ENCODE data around the gene DIPK1A.

DIPK1A gene

GRCh38 chr1:92832537-92833114 lies 128.6 kb downstream of the DIPK1A start:
- H3K27ac Mint-ChIP-seq, result peak overlapping the region; percentile 99
- peak overlapping the region; percentile 99 for H3K4me3 Mint-ChIP-seq
- H3K36me3 Mint-ChIP-seq (ENCODE audit: low read depth), result peaks cover 58% of the 10 kb centered on the region
- DNase-seq (ENCODE audit: low spot score), result no peak
- no peaks in the 10 kb centered on the region for H3K27me3 Mint-ChIP-seq (ENCODE audit: low read depth)
- peaks cover 45% of the 10 kb centered on the region for H3K4me1 Mint-ChIP-seq (ENCODE audit: low read depth)
- H3K9me3 Mint-ChIP-seq, result no peaks in the 10 kb centered on the region

GRCh38 chr1:92831762-92832536 lies 129.3 kb downstream of the DIPK1A start, which contains the start of gene RPL5:
TSS of gene RPL5 (plus strand) at chr1:92832040. CDS start at chr1:92832115, 75 bp downstream.
- peak within 1 kb of the TSS; percentile 99 for H3K4me3 Mint-ChIP-seq

DNA sequence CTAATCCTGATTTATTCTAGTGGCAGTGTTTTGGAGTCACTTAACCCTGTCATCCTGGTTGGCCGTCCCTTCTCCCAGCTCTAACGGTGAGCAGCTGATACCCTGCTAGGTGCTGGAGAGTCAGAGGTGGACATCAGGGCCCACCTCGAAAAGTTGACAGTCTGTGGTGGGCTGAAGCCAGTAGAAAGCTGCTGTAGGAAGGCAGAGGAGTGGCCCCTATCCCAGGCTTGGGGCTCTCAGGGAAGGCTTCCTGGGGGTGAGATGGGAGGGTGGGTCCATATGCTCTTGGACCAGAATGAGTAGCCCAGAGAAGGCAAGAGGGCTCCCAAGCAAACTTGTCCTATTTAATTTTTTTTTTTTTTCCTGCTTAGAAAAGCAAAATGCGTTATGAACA lies 129.9 kb downstream of the DIPK1A start:
- Mint-ChIP-seq H3K4me3 (peak overlapping the region; percentile 99), H3K27ac (peak overlapping the region; percentile 99), H3K9me3 (no peaks in the 10 kb centered on the region), H3K36me3 (ENCODE audit: low read depth) (peaks cover 46% of the 10 kb centered on the region), H3K4me1 (ENCODE audit: low read depth) (peaks cover 33% of the 10 kb centered on the region), H3K27me3 (ENCODE audit: low read depth) (no peaks in the 10 kb centered on the region)
- no peak for DNase-seq (ENCODE audit: low spot score)

More at GRCh38 chr1:92831762-92832536, 129.3 kb downstream of the DIPK1A start, which contains the start of gene RPL5:
- Mint-ChIP-seq H3K27me3 (ENCODE audit: low read depth) (no peaks in the 10 kb centered on the region), H3K4me1 (ENCODE audit: low read depth) (peaks cover 38% of the 10 kb centered on the region), H3K36me3 (ENCODE audit: low read depth) (peaks cover 51% of the 10 kb centered on the region), H3K27ac (peak within 1 kb of the TSS; percentile 99), H3K9me3 (no peaks in the 10 kb centered on the region)
- peak; percentile 98 for DNase-seq (ENCODE audit: low spot score)

GRCh38 chr1:92826792-92827191 lies 134.5 kb downstream of the DIPK1A start:
- Mint-ChIP-seq H3K36me3 (ENCODE audit: low read depth) (peaks cover under 1% of the 10 kb centered on the region), H3K4me1 (ENCODE audit: low read depth) (peaks cover 3% of the 10 kb centered on the region), H3K9me3 (no peaks in the 10 kb centered on the region), H3K4me3 (no peak overlapping the region), H3K27me3 (ENCODE audit: low read depth) (no peaks in the 10 kb centered on the region), H3K27ac (no peak overlapping the region)
- DNase-seq (ENCODE audit: low spot score), result no peak

DNA sequence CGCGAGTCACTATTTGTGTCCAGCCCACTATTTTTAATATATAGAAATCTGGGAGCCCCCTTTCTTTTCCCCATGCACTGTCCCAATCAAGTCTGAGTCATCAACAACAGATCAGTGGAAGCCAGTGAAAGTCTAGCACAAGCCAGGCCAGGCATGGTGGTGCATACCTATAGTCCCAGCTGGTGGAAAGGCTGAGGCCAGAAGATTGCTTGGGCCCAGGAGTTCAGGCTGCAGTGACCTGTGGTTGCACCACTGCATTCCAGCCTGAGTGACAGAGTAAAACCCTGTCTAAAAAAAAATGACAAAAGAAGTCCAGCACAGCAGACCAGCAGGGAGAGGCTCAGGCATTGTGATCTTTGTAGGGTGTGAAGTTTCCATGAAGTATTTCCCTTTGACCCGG lies 138.4 kb downstream of the DIPK1A start:
- H3K27me3 Mint-ChIP-seq (ENCODE audit: low read depth), result peaks cover 12% of the 10 kb centered on the region
- no peaks in the 10 kb centered on the region for H3K36me3 Mint-ChIP-seq (ENCODE audit: low read depth)
- H3K4me1 Mint-ChIP-seq (ENCODE audit: low read depth), result peaks cover 4% of the 10 kb centered on the region
- no peaks in the 10 kb centered on the region for H3K9me3 Mint-ChIP-seq
- H3K4me3 Mint-ChIP-seq, result no peak overlapping the region
- DNase-seq (ENCODE audit: low spot score), result no peak
- H3K27ac Mint-ChIP-seq, result no peak overlapping the region

GRCh38 chr1:92820551-92820950 lies 140.7 kb downstream of the DIPK1A start:
- Mint-ChIP-seq H3K4me1 (ENCODE audit: low read depth) (peaks cover 4% of the 10 kb centered on the region), H3K27me3 (ENCODE audit: low read depth) (peaks cover 23% of the 10 kb centered on the region), H3K9me3 (no peaks in the 10 kb centered on the region), H3K36me3 (ENCODE audit: low read depth) (no peaks in the 10 kb centered on the region), H3K27ac (no peak overlapping the region), H3K4me3 (no peak overlapping the region)
- no peak for DNase-seq (ENCODE audit: low spot score)

DNA sequence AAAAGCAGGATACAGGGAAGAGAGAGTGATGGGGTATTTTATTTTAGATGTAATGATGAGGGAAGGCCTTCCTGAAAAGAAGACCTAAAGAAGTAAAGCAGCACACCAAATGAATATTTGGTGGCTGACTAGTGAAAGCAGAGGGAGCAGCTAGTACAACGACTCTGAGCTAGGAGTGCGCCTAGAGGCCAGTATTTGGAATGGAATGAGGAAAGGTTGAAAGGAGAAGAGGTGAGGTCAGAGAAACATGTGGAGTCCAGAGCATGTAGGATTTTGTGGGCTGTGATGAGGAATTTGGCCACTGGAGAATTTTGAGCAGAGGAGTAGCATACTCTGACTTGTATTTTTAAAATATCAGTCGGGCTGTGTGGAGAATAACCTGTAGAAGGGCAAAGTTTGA lies 141.2 kb downstream of the DIPK1A start:
- Mint-ChIP-seq H3K27me3 (ENCODE audit: low read depth) (peaks cover 23% of the 10 kb centered on the region), H3K4me3 (no peak overlapping the region), H3K36me3 (ENCODE audit: low read depth) (no peaks in the 10 kb centered on the region), H3K9me3 (no peaks in the 10 kb centered on the region), H3K4me1 (ENCODE audit: low read depth) (peaks cover 4% of the 10 kb centered on the region), H3K27ac (no peak overlapping the region)
- DNase-seq (ENCODE audit: low spot score), result no peak

GRCh38 chr1:92817986-92818764 lies 143.1 kb downstream of the DIPK1A start:
- Mint-ChIP-seq H3K4me3 (no peak overlapping the region), H3K27me3 (ENCODE audit: low read depth) (peaks cover 36% of the 10 kb centered on the region), H3K27ac (no peak overlapping the region), H3K9me3 (no peaks in the 10 kb centered on the region), H3K36me3 (ENCODE audit: low read depth) (no peaks in the 10 kb centered on the region), H3K4me1 (ENCODE audit: low read depth) (peaks cover 4% of the 10 kb centered on the region)
- DNase-seq (ENCODE audit: low spot score), result no peak

DNA sequence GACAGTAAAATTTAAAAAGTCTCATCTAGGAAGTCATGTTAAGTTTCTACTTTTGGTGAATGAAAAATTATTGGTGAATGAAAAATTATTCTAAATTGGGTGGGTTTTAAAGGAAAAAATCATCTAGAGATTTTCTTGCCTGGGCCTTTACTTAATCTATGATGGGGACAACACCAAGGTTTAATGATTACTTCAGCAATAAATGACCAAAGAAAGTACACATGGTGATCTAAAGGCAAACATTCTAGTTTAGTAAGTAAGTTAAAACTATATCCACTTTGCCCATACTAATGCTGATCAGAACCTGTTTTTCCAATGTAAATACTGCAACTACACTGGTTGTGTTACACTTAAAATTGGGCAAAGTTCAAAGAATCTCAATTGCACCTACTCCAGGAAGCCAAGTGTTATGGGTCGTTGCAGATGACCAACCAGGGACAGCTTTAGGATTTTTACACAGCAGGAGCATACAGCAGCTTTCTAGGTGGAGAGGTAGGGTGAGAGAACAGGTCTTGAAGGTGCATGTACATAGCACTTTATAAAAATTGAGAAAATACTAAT lies 144.0 kb downstream of the DIPK1A start:
- Mint-ChIP-seq H3K4me1 (ENCODE audit: low read depth) (peaks cover 4% of the 10 kb centered on the region), H3K27me3 (ENCODE audit: low read depth) (peaks cover 44% of the 10 kb centered on the region), H3K4me3 (no peak overlapping the region), H3K27ac (no peak overlapping the region), H3K9me3 (no peaks in the 10 kb centered on the region), H3K36me3 (ENCODE audit: low read depth) (no peaks in the 10 kb centered on the region)
- no peak for DNase-seq (ENCODE audit: low spot score)

DNA sequence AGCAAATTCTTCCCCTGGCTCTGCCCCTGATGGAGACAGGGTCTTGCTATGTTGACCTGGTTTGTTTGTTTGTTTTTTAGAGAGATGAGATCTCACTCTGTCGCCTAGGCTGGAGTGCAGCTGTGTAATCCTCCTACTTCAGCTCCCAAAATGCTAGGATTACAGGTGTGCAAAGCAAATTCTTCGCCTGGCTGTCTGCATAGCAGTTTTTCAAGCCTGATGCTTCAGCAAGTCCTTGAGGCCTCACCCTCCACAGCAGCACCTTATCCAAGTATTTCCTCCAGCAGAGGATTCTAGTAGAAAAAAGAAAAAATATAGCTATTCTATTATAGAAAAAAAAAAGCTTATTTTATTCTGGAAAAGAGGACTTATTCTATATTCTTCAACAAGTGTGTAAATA lies 144.5 kb downstream of the DIPK1A start:
- no peak overlapping the region for H3K27ac Mint-ChIP-seq
- DNase-seq (ENCODE audit: low spot score), result no peak
- H3K4me3 Mint-ChIP-seq, result no peak overlapping the region
- H3K4me1 Mint-ChIP-seq (ENCODE audit: low read depth), result peaks cover 4% of the 10 kb centered on the region
- H3K36me3 Mint-ChIP-seq (ENCODE audit: low read depth), result no peaks in the 10 kb centered on the region
- H3K27me3 Mint-ChIP-seq (ENCODE audit: low read depth), result peaks cover 47% of the 10 kb centered on the region
- H3K9me3 Mint-ChIP-seq, result no peaks in the 10 kb centered on the region

- DNase-seq (ENCODE audit: low spot score), result no peak
- Mint-ChIP-seq H3K36me3 (ENCODE audit: low read depth) (no peaks in the 10 kb centered on the region), H3K9me3 (no peaks in the 10 kb centered on the region), H3K27me3 (ENCODE audit: low read depth) (peaks cover 37% of the 10 kb centered on the region), H3K27ac (no peak overlapping the region), H3K4me1 (ENCODE audit: low read depth) (peaks cover 4% of the 10 kb centered on the region), H3K4me3 (no peak overlapping the region)
These were observed 152.9 kb downstream of the DIPK1A start for GRCh38 chr1:92808381-92808780.

- H3K9me3 Mint-ChIP-seq, result no peaks in the 10 kb centered on the region
- DNase-seq (ENCODE audit: low spot score), result no peak
- H3K27ac Mint-ChIP-seq, result no peak overlapping the region
- peaks cover 4% of the 10 kb centered on the region for H3K4me1 Mint-ChIP-seq (ENCODE audit: low read depth)
- H3K36me3 Mint-ChIP-seq (ENCODE audit: low read depth), result no peaks in the 10 kb centered on the region
- H3K4me3 Mint-ChIP-seq, result no peak overlapping the region
- H3K27me3 Mint-ChIP-seq (ENCODE audit: low read depth), result peaks cover 20% of the 10 kb centered on the region
These were observed 156.0 kb downstream of the DIPK1A start for GRCh38 chr1:92805216-92805615.

DNA sequence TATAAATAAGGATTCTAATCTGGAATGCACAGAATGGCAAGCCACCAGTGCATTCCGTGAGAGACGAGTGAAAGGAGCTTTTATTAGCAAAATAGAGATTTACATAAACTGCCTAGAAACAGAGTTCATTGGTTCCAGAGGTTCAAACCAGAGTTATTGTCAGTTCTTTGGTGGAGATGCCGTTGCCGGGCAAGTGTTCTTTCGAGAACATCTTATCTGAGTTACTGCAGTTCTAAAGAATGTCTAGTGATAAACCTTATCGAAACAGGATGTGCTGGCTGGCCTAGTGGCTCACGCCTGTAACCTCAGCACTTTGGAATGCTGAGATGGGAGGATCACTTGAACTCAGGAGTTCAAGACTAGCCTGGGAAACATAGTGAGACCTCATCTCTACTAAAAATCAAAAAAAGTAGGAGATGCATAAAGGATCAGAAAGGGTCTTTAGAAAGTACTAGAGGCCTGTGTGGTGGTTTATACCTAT lies 156.5 kb downstream of the DIPK1A start:
- DNase-seq (ENCODE audit: low spot score), result peak; percentile 7
- Mint-ChIP-seq H3K36me3 (ENCODE audit: low read depth) (no peaks in the 10 kb centered on the region), H3K4me3 (no peak overlapping the region), H3K27me3 (ENCODE audit: low read depth) (peaks cover 19% of the 10 kb centered on the region), H3K27ac (no peak overlapping the region), H3K9me3 (no peaks in the 10 kb centered on the region), H3K4me1 (ENCODE audit: low read depth) (peaks cover 4% of the 10 kb centered on the region)
